Measurements from ENCODE around the gene COL24A1.
"Not testable (repeated sequence)": the region's sequence is repeated elsewhere in the genome, so short reads cannot be mapped to it uniquely, and the experiment has no call there.

Gene COL24A1

DNA sequence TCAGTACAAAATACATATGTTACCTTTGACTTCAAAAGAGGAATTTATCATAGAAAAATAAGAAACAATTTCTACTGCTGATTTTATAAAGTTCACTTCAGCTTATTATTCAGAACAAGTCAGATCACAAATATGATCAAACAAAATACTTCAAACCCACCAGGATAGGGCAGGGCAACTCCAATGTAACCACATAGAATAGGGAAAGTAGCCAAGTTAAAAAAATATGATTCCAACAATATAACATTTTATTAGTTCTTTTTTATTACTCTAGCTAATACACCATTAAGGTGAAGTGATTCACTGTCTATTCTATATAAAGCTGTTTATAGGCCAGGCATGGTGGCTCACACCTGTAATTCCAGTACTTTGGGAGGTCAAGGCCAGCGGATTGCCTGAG, 393.8 kb downstream of the COL24A1 start:
- DNase-seq, result no peak

DNA sequence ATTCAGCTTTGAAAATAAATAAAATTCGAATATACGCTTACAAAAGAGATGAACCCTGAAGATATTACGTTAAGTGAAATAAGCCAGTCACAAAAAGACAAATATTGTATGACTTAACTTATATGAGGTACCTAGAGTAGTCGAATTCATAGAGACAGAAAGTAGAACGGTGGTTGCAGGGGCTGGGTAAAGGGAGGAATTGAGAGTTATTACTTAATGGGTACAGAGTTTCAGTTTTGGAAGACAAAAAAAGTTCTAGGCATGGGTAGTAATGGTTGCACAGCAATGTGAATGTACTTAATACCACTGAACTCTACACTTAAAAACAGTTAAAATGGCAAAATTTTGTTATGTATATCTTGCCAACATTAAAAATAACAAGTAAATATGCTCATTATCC, 399.7 kb downstream of the COL24A1 start:
- no peak for DNase-seq

DNA sequence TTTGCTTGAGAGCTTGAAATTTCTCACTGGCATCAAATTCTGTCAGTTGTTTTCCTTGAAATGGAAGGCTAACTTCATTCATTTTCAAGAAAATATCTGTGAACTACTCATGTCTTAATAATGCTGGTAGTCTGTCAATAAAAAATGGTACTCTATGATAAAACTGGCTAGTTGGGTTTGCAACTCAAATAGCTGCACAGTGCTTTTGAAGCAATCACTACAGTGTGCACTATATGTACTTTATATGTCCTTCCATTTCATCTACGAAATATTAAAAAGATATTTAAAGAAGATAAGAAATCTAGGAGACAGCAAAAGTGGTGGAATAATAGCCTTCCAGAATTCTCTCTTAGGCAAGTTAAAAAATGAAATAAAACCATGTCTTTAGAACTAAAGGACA, 408.5 kb downstream of the COL24A1 start:
- no peak for DNase-seq

DNA sequence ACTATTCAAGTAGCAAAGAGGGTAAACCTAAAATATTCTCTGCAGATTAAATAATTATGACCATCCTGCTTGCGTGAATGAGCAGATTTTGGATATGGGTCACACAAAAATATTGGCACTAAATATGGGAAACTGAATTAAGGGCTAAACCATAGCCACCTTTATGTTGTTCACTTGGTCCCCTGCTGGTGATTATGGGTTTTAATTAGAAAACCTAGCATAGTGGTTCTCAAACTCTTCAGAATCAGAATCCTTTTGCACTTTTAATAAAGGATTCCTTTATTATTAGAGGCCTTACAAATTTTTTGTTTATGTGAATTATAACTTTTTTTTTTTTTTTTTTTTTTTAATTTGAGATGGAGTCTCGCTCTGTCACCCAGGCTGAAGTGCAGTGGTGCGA, 409.8 kb downstream of the COL24A1 start:
- DNase-seq, result no peak

DNA sequence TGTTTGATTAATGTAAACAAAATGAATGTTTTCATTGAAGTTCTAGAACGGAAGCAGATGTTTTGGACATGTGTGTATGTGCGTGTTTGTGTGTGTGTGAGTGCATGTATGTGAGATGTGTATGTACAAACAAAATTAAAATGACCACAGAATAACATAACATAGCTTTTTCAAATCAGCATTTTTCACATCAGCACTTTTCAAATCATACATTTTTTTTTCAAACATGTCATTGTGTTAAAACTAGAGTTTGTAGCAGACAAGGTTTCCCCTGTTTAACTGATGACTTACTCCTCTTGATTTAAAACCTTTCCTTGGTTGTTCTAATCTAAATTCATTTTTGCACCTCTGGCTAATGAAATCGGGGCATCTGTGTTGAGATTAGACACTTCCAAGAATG, 412.8 kb downstream of the COL24A1 start:
- DNase-seq, result no peak

DNA sequence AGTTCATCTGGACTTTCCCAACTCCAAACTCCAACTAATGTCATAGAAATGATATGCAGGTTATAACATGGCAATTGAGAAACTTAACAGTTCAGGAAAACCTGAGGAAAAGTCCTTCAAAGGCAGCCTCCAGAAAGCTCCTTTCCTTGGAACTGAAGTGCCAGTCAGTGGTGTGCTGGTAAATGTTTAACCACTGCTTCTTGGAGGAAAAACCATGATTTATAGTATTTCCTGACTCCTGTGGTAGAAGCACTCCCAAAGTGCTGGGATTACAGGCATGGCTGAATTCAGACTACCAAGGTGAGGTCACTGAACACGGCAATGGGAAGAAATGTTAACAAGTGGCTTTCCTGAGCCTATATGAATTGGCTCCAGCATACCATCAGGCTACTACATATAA, 421.6 kb downstream of the COL24A1 start:
- no peak for DNase-seq

DNA sequence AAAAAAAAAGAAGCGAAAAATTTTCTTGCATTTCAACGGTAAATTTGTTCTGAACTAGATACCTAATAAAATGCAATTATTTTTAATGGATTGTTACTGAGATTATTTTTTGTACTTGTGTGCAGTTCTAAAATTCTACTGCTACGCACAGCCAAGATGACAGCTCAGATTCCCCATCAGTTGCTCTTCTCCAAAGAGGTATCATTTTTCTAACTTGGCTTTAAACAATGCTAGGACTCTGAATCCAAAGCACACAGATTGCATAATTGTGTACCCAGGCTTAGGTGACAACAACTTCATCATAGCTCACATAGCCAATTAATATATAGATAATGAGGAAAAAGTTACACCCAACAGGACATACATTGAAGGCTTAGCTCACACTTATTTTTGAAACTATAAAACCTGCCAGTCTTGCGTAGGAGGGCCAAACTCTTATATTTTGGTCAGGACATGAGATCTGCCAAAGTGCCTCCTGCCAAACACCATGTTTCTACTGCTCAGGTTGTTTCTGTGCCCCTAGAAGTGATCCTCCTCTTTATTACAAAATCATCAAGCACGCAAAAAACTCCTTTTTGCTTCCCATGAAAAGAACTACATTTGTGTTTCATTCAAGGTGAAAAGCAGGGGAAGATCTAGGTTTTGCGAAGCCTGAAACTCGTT, 437.8 kb downstream of the COL24A1 start:
- no peak for DNase-seq

DNA sequence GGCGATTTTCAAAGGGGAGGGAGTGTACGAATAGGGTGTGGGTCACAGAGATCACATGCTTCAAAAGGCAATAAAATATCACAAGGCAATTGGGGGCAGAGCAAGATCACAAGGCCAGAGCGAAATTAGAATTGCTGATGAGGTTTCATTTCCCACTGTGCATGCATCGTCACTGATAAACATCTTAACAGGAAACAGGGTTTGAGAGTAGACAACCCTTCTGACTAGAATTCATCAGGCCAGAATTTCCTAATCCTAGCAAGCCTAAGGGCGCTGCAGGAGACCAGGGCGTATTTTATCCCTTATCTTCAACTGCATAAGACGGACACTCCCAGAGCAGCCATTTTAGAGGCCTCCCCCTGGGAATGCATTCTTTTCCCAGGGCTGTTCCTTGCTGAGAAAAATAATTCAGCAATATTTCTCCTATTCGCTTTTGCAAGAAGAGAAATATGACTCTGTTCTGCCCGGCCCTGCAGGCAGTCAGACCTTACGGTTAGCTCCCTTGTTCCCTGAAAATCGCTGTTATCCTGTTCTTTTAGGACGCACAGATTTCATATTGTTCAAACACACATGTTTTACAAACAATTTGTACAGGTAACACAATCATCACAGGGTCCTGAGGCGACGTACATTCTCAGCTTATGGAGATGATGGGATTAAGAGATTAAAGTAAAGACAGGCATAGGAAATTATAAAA, 442.0 kb downstream of the COL24A1 start:
- DNase-seq, result not testable (repeated sequence)

DNA sequence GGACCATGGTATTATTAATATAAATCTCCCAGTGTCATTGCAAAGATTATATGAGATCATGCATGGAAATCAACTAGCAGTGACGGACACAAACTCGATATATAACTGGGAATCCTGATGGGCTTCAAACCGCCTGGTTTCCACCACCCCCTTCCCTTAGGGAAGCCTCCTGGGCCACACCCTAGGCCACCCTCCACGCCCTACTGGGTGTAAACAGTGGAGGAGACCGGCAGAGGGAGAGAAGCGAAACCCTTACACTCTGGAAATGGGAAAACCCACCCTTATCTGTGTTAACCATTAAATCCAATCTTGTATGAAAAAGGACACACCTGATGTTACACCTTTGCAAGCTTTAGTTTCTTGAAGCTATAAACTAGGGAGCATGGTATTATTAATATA, 447.7 kb downstream of the COL24A1 start:
- no peak for DNase-seq

DNA sequence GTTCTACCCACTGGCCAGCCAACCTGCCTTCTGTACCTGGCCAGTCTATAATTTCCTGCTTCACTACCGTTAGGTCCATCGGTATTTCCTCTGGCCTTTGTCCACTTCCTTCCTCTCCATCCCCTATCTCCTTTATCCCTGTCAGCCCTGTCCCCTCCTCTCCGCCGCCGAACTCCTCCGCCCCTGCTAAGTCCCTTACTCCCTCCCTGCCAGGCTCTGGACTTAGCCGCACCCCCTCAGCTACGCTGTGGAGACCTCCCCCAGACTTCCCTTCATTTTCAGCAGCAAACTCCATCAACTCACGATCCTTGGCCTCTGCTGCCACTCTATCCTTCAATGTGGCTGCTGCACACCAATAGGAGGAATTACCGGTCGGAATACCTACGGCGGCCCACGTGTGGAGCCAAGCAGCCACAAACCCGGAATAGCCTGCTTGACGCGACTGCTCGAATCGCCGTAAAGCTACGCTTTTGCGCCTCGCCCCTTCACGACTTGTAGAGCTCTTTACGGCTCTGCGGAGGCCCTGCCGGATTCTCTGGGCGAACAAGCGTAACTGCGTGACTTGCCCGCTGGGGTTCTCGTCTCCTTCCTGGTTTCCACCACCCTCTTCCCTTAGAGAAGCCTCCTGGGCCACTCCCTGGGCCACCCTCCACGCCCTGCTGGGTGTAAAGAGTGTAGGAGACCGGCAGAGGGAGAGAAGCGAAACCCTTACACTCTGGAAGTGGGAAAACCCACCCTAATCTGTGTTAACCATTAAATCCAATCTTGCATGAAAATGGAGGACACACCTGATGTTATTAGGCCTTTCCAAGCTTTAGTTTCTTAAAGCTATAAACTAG, 448.4 kb downstream of the COL24A1 start, which contains the start of gene ZNHIT6:
ZNHIT6 (minus strand) TSS at position 444 of the 839 bp plus-strand sequence; CDS start at position 295, 149 bp downstream.
- DNase-seq, result peak; percentile 95

DNA sequence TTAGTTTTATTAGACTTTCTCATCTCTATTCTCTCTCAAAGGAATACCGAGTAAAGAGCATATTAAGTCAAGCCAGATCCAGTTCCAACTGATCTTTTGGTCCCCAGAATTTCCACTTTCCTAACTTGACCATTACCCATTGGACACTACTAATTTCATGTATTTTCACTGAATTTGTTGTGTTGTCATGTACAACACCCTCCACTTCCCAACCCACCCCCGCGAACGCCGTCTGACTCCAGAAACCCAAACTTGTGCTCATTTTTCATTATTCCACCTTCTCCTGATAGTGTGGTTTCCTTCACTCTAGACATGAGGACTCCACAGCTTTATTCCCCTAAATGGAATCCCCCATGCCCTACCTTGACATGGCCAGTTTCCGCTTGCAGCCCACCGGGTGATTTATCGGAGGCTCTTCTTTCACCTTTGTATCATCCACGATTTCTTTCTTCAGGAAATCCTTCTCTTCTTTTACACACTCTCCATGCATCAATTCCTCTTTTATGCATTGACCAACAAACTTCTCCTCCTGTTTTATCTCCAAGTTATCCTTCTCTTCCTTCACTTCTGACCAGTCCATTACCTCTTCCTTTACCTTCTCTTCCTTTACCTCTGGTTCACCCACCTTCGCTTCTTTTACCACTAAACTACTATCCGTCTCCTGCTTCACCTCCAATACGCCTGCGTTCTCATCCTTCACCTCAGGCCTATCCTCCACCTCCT, 449.1 kb downstream of the COL24A1 start:
- DNase-seq, result peak; percentile 6

DNA sequence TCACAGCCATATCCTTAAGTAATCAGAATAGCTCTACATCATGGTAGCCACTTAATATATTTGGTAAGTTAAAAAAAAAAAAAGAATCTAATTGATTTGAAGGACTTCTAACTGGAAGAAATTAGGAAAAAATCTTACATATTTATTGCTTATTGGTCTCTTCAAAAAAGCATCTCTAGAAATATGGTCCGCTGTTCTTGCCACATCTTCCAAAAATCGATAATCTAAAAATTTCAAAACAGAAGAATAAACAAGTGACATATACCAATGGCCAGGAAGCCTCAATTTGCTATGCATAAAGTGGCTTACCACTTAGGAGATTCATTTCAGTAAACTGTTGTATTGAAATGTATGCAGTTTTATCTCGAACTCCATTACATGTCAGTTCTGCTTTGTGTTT, 450.6 kb downstream of the COL24A1 start:
- no peak for DNase-seq

DNA sequence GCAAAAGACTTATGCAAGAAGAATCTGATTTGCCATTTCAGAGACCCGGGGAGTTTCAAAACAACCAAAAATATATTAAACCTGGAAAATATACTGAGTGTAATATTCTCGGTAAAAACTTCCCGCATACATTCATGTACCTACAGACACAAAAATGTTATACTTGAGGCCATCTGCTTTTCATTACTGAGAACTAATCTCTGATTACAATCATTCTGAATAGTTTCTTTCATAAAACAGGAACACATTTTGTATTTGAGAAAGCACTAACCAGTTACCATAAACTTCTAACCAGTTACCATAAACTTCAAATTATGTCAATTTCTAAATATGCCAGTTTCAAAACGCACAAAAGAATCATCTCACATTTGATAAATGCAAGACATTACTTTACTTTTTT, 456.1 kb downstream of the COL24A1 start:
- no peak for DNase-seq

DNA sequence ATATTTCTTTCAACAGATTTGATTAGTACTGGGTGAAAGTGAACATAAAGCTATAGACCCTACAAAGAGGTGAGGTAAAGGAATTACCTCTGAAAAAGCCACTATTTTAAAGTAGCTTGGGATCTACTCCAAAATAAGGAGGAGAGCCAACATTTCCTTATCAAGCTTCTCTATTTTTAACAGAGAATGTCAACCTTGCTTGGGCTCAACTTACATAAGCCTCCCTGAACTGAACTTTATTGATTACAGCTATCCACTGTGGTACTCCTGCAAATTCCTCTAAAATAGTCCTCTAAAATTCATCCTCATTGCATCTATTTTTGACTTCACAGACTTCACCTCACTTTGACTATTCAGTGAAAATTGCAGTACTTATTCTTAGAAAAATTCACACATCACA, 458.7 kb downstream of the COL24A1 start:
- no peak for DNase-seq

DNA sequence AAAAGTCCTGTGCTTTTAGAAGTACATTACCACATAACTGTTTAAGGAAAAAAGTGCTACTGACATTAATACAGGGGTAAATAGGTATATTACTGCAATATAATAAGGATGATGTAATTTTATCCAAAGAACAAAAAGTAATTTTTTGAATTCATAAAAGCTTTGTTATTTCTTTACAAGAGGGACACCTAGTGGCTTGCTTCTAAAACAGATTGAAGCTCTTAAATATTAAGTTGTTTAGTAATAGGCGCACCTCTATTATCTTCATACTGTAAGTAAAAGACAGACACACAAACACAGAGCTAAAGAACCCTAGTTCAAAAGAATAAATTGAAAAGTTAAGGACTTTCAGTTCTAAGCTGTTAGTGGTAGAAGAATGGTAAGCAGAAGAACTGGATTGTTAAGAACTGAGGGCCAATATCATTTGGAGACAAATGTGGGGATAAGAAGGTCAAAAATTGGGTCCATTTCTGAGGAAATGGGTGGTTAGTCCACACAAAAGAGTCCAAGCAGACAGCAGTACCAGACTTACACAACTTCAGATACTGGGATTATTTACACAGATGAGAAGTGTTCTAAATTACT, 463.8 kb downstream of the COL24A1 start:
- peak; percentile 0 for DNase-seq

DNA sequence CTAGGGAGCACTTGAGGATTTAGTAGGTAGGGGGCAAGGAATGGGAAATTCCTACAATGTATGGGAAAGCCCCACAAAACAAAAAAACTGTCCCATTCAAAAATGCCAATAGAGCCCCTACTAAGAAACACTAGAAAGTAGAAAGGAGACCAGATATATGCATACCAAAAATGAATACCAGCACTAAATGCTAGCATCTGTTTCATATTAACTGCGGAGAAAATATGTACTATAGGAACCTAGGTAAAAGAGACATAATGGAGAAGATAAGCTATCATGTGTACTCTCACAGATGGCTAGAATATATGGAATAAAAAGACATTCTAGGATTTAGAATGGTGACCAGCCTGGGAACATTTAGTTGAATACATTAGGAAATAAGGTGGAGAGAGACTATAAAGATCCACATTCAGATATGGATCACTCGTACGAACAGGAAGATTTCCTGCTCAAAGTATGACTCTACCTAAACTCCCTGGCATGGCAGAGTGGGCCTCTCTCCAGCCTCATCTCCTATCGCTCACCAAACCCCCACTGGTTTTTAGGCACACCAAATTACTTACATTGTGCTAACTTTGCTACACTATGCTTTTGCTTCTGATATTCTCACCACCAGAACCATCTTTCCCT, 466.7 kb downstream of the COL24A1 start:
- DNase-seq, result no peak

DNA sequence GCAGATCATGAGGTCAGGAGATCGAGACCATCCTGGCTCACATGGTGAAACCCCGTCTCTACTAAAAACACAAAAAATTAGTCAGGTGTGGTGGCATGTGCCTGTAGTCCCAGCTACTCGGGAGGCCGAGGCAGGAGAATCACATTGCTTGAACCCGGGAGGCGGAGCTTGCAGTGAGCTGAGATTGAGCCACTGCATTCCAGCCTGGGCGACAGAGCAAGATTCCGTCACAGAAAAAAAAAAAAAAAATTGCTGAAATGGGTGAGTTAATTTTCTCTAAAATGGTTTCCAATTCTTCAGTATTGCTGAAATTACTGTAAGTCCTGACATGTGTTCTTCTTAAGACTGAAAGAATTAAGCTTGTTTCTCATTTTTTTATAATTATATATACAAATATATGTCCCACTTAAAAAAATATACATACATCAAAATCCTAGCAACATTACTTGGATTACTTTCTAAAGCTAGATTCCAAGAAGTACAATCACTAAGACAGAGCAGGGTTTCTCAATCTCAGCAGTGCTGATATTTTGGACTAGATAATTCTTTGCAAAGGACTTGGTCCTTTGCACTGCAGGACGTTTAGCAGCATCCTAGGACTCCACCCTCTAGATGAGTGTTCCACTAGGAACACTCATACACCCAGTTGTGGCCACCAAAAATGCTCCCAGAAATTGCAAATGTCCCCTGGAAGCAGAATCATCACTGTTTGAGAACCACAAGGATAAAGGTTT, 473.1 kb downstream of the COL24A1 start:
- no peak for DNase-seq

DNA sequence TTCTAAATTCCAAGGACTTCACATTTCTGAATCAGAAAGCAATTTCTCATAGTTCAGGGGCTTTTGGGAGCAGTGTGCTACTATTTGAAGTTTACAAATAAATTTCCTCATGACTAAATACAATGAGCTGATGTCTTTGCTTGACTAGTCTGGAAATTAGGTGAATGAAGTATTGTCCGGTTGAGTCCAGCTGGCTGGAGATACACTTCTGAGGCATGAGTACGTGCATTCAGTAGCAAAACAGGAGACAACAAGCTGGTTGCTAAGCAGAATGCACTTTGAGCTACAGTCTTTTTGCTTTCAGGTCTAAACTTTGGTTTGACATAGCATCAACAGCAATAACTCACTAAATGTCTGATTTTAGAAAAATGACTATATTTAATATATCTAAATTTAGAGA, 475.5 kb downstream of the COL24A1 start:
- no peak for DNase-seq

Data from NCI-H1105 (cell line).